GM23248 (cell line): ENCODE results near the gene TBX2. TPM values are rescaled to one million over a fixed set of nuclear protein-coding genes. Genes with fewer than 3 reads are reported as not detected.
"Not testable (repeated sequence)": the region's sequence is repeated elsewhere in the genome, so short reads cannot be mapped to it uniquely, and the experiment has no call there.

Source experiments
- DNase-seq: peaks from one replicate; pipeline ENCODE4 v3.0.0-alpha.2; 2015
- H2AFZ ChIP-seq: fragments of 200-600 bp; sonication (generic); 2 replicates; pipeline ENCODE4 v1.6.1; 2016; ENCODE audit warnings: antibody characterized with exemption
- H3F3A ChIP-seq: fragments of 200-600 bp; sonication (generic); 2 replicates; pipeline ENCODE4 v1.6.1; 2016; ENCODE audit warnings: mild to moderate bottlenecking, antibody characterized with exemption, mixed run types; ENCODE audit not compliant: insufficient read depth
- H3K27ac ChIP-seq: fragments of 200-600 bp; sonication (generic); 2 replicates; pipeline ENCODE4 v1.5.1; 2016; ENCODE audit warnings: mild to moderate bottlenecking
- H3K27me3 ChIP-seq: fragments of 200-600 bp; sonication (generic); replicated peaks from 2 replicates; pipeline ENCODE4 v1.6.1; 2016; ENCODE audit warnings: mild to moderate bottlenecking; ENCODE audit not compliant: insufficient read depth
- H3K36me3 ChIP-seq: fragments of 200-600 bp; sonication (generic); 2 replicates; pipeline ENCODE4 v1.6.1; 2016; ENCODE audit warnings: low read depth, mild to moderate bottlenecking
- H3K4me1 ChIP-seq: fragments of 200-600 bp; sonication (generic); 2 replicates; pipeline ENCODE4 v1.6.1; 2016; ENCODE audit warnings: mild to moderate bottlenecking; ENCODE audit not compliant: insufficient read depth
- H3K4me2 ChIP-seq: fragments of 200-600 bp; sonication (generic); one replicate; pipeline ENCODE4 v1.6.1; 2016; ENCODE audit warnings: mild to moderate bottlenecking; ENCODE audit not compliant: unreplicated experiment
- H3K4me3 ChIP-seq: fragments of 200-600 bp; sonication (generic); 2 replicates; pipeline ENCODE4 v1.5.1; 2016; ENCODE audit warnings: mild to moderate bottlenecking
- H3K79me2 ChIP-seq: fragments of 200-600 bp; sonication (generic); 2 replicates; pipeline ENCODE4 v1.6.1; 2016; ENCODE audit warnings: mild to moderate bottlenecking; ENCODE audit not compliant: insufficient read depth
- H3K9ac ChIP-seq: fragments of 200-600 bp; sonication (generic); 2 replicates; pipeline ENCODE4 v1.6.1; 2016; ENCODE audit warnings: mild to moderate bottlenecking
- H3K9me2 ChIP-seq: fragments of 200-600 bp; sonication (generic); 2 replicates; pipeline ENCODE4 v1.6.1; 2016; ENCODE audit warnings: mixed run types, mild to moderate bottlenecking, moderate library complexity; ENCODE audit not compliant: insufficient read depth
- H3K9me3 ChIP-seq: fragments of 200-600 bp; sonication (generic); one replicate; pipeline ENCODE4 v1.6.1; 2017; ENCODE audit warnings: low read depth
- H4K20me1 ChIP-seq: fragments of 200-600 bp; sonication (generic); 2 replicates; pipeline ENCODE4 v1.6.0; 2016; ENCODE audit not compliant: insufficient read depth
- EZH2 ChIP-seq: fragments of 200-600 bp; sonication (generic); IDR thresholded peaks from 2 replicates; pipeline ENCODE4 v1.6.1; 2018; ENCODE audit warnings: antibody characterized with exemption, mild to moderate bottlenecking; ENCODE audit not compliant: insufficient read depth, poor library complexity, severe bottlenecking
- EZH2phosphoT487 ChIP-seq: fragments of 200-600 bp; sonication (generic); IDR thresholded peaks from 2 replicates; pipeline ENCODE4 v1.6.1; 2018; ENCODE audit warnings: antibody characterized with exemption, moderate library complexity, mild to moderate bottlenecking, low read depth; ENCODE audit not compliant: insufficient read depth
- WGBS, 2 experiments: methylation state at CpG; one replicate each; pipeline ENCODE4 v1.1.6; 2015 to 2017; ENCODE audit warnings: low lambda C conversion rate in 2 of 2, low coverage in 1 of 2; ENCODE audit errors: missing lambda C conversion rate in 2 of 2; 5-methylcytosine and 5-hydroxymethylcytosine counted together
- in situ Hi-C: fragments of 300-500 bp; cut with MboI; formaldehyde crosslinking; loops from 2 replicates; pipeline ENCODE4 v1.15.0; 2020
- polyA plus RNA-seq: library from polyadenylated mRNA; unstranded; fragments of >200 nt; fragmentation: Nextera tagmentation; extraction: Ambion mirVana; gene quantifications from 2 replicates; pipeline ENCODE4 v1.2.1, GENCODE V29; 2016
- total RNA-seq: library from RNA; depleted of rRNA; stranded (reverse); fragments of >200 nt; shearing (Covaris generic); gene quantifications from 2 replicates; pipeline ENCODE4 v1.2.3, GENCODE V29; 2014

TBX2 gene
- total and polyA plus RNA-seq, 2 experiments from 2014 or later, result 1.7 to 11.1 TPM

GRCh38 chr17:61431594-61432311 lies 32.1 kb downstream of the TBX2 start:
- Histone ChIP-seq H3K4me1 (peaks cover 6% of the 10 kb centered on the region; the same call in 1 of the 2 replicates), H3K27ac (no peak overlapping the region), H3K4me2 (no peak overlapping the region), H4K20me1 (no peaks in the 10 kb centered on the region), H3F3A (peaks cover 7% of the 10 kb centered on the region; the same call in 1 of the 2 replicates), H3K79me2 (no peaks in the 10 kb centered on the region), H3K4me3 (no peak overlapping the region), H3K36me3 (no peaks in the 10 kb centered on the region), H2AFZ (no peak overlapping the region), H3K27me3 (0 out of 2 replicates have a peak, but pooled peaks cover 7% of the 10 kb centered on the region), H3K9ac (no peak overlapping the region), H3K9me2 (no peaks in the 10 kb centered on the region), H3K9me3 (peaks cover 7% of the 10 kb centered on the region)
- WGBS, 2 experiments, result 52 to 57% methylated on average over 4 of the region's 4 CpGs
- peak; percentile 56 for DNase-seq
- TF ChIP-seq EZH2phosphoT487 (no peak), EZH2 (no peak)
- in situ Hi-C loops, result loop anchor here (25.0 kb wide), 1 partner anchor 406 kb away; no protein-coding TSS in a partner anchor

GRCh38 chr17:61436273-61436672 lies 36.6 kb downstream of the TBX2 start:
- Histone ChIP-seq H3K27me3 (peaks cover 36% of the 10 kb centered on the region; the same call in 1 of the 2 replicates), H3K36me3 (no peaks in the 10 kb centered on the region), H3K79me2 (no peaks in the 10 kb centered on the region), H3K9me3 (peaks cover 7% of the 10 kb centered on the region), H3K4me2 (no peak overlapping the region), H3K9me2 (no peaks in the 10 kb centered on the region), H3F3A (no peaks in the 10 kb centered on the region), H3K4me3 (no peak overlapping the region), H2AFZ (no peak overlapping the region), H4K20me1 (no peaks in the 10 kb centered on the region), H3K27ac (no peak overlapping the region), H3K4me1 (no peaks in the 10 kb centered on the region), H3K9ac (no peak overlapping the region)
- no peak for DNase-seq
- in situ Hi-C loops, result loop anchor here (25.0 kb wide), 1 partner anchor 401 kb away; no protein-coding TSS in a partner anchor
- TF ChIP-seq EZH2phosphoT487, result no peak
- no peak for TF ChIP-seq EZH2

GRCh38 chr17:61436995-61437704 lies 37.5 kb downstream of the TBX2 start:
- peaks cover 38% of the 10 kb centered on the region for H3K27me3 ChIP-seq
- DNase-seq, result no peak
- no peaks in the 10 kb centered on the region for H3K4me1 ChIP-seq
- peaks cover 7% of the 10 kb centered on the region for H3K9me3 ChIP-seq
- H3K9me2 ChIP-seq, result no peaks in the 10 kb centered on the region
- TF ChIP-seq EZH2 (no peak), EZH2phosphoT487 (no peak)
- H3K27ac ChIP-seq, result no peak overlapping the region
- H4K20me1 ChIP-seq, result no peaks in the 10 kb centered on the region
- no peak overlapping the region for H3K9ac ChIP-seq
- no peak overlapping the region for H2AFZ ChIP-seq
- H3K4me2 ChIP-seq, result no peak overlapping the region
- in situ Hi-C loops, result loop anchor here (25.0 kb wide), 1 partner anchor 400 kb away; no protein-coding TSS in a partner anchor
- no peaks in the 10 kb centered on the region for H3K36me3 ChIP-seq
- H3F3A ChIP-seq, result no peaks in the 10 kb centered on the region
- no peaks in the 10 kb centered on the region for H3K79me2 ChIP-seq
- H3K4me3 ChIP-seq, result no peak overlapping the region

GRCh38 chr17:61440697-61441096 lies 41.1 kb downstream of the TBX2 start:
- H2AFZ ChIP-seq, result no peak overlapping the region

GRCh38 chr17:61441507-61441906 lies 41.9 kb downstream of the TBX2 start:
- not testable (repeated sequence) for H3K36me3 ChIP-seq, H3K27ac ChIP-seq, H3K4me3 ChIP-seq, DNase-seq, H3F3A ChIP-seq, H3K9me2 ChIP-seq, H4K20me1 ChIP-seq, H3K4me1 ChIP-seq, H3K9me3 ChIP-seq, H2AFZ ChIP-seq, H3K4me2 ChIP-seq, H3K79me2 ChIP-seq, H3K9ac ChIP-seq
- peaks cover 57% of the 10 kb centered on the region for H3K27me3 ChIP-seq
- in situ Hi-C loops, result loop anchor here (25.0 kb wide), 1 partner anchor 396 kb away; no protein-coding TSS in a partner anchor
- WGBS, 2 experiments, result 76 to 80% methylated on average over 6 of the region's 6 CpGs

More at GRCh38 chr17:61440697-61441096, 41.1 kb downstream of the TBX2 start:
- in situ Hi-C loops, result loop anchor here (25.0 kb wide), 1 partner anchor 397 kb away; no protein-coding TSS in a partner anchor
- no peak overlapping the region for H3K9ac ChIP-seq
- H3K9me3 ChIP-seq, result no peaks in the 10 kb centered on the region
- no peaks in the 10 kb centered on the region for H4K20me1 ChIP-seq
- no peak overlapping the region for H3K4me2 ChIP-seq
- H3K4me1 ChIP-seq, result no peaks in the 10 kb centered on the region
- no peaks in the 10 kb centered on the region for H3F3A ChIP-seq
- no peaks in the 10 kb centered on the region for H3K9me2 ChIP-seq
- H3K79me2 ChIP-seq, result no peaks in the 10 kb centered on the region
- peaks cover 58% of the 10 kb centered on the region for H3K27me3 ChIP-seq
- no peak overlapping the region for H3K27ac ChIP-seq
- TF ChIP-seq EZH2phosphoT487, result no peak
- TF ChIP-seq EZH2, result no peak
- no peak for DNase-seq
- H3K36me3 ChIP-seq, result no peaks in the 10 kb centered on the region
- H3K4me3 ChIP-seq, result no peak overlapping the region
